ENCODE measurements around the gene PAPSS1.

PAPSS1 gene

GRCh38 chr4:107648178-107648991, 71.6 kb downstream of the PAPSS1 start:
- Histone ChIP-seq H3K36me3 (peaks cover 33% of the 10 kb centered on the region), H3K4me1 (ENCODE audit: control insufficient read depth in 1 of 2, insufficient read depth in 1 of 2, low read depth in 1 of 2, low read length in 1 of 2) (peaks cover 12 to 18% of the 10 kb centered on the region in 2 experiments), H3K9me3 (no peaks in the 10 kb centered on the region), H3K4me3 (ENCODE audit: low read depth in 1 of 2, low read length in 1 of 2) (no peak overlapping the region), H3K27ac (peak overlapping the region; percentile 6), H3K27me3 (no peaks in the 10 kb centered on the region)
- no peak for TF ChIP-seq CTCF (IDR thresholded peaks at IDR 0.05)

- Histone ChIP-seq H3K27ac (peak overlapping the region; percentile 6), H3K9me3 (no peaks in the 10 kb centered on the region), H3K4me1 (ENCODE audit: control insufficient read depth in 1 of 2, insufficient read depth in 1 of 2, low read depth in 1 of 2, low read length in 1 of 2) (peaks cover 18 to 24% of the 10 kb centered on the region in 2 experiments), H3K27me3 (no peaks in the 10 kb centered on the region), H3K4me3 (ENCODE audit: low read depth in 1 of 2, low read length in 1 of 2) (no peak overlapping the region), H3K36me3 (peaks cover 25% of the 10 kb centered on the region)
- no peak for TF ChIP-seq CTCF (IDR thresholded peaks at IDR 0.05)
Measured at GRCh38 chr4:107647591-107647990, 72.4 kb downstream of the PAPSS1 start.

GRCh38 chr4:107645604-107646003, 74.4 kb downstream of the PAPSS1 start:
- Histone ChIP-seq H3K27ac (no peak overlapping the region), H3K4me1 (ENCODE audit: control insufficient read depth in 1 of 2, insufficient read depth in 1 of 2, low read depth in 1 of 2, low read length in 1 of 2) (peaks cover 18 to 25% of the 10 kb centered on the region in 2 experiments), H3K27me3 (no peaks in the 10 kb centered on the region), H3K36me3 (peaks cover 12% of the 10 kb centered on the region), H3K4me3 (ENCODE audit: low read depth in 1 of 2, low read length in 1 of 2) (no peak overlapping the region), H3K9me3 (no peaks in the 10 kb centered on the region)
- no peak for TF ChIP-seq CTCF (IDR thresholded peaks at IDR 0.05)

- H3K4me3 ChIP-seq (ENCODE audit: low read depth in 1 of 2, low read length in 1 of 2) = no peak overlapping the region
- no peaks in the 10 kb centered on the region for H3K9me3 ChIP-seq
- peaks cover 12% of the 10 kb centered on the region for H3K36me3 ChIP-seq
- peaks cover 9 to 12% of the 10 kb centered on the region in 2 experiments for H3K4me1 ChIP-seq (ENCODE audit: control insufficient read depth in 1 of 2, insufficient read depth in 1 of 2, low read depth in 1 of 2, low read length in 1 of 2)
- H3K27me3 ChIP-seq = no peaks in the 10 kb centered on the region
- H3K27ac ChIP-seq = no peak overlapping the region
- TF ChIP-seq CTCF (IDR thresholded peaks at IDR 0.05) = no peak
Measured at GRCh38 chr4:107643021-107643420, 77.0 kb downstream of the PAPSS1 start.

- no peaks in the 10 kb centered on the region for H3K27me3 ChIP-seq
- no peak overlapping the region for H3K27ac ChIP-seq
- TF ChIP-seq CTCF (IDR thresholded peaks at IDR 0.05) = no peak
Measured at GRCh38 chr4:107640878-107641277, 79.2 kb downstream of the PAPSS1 start.

More at GRCh38 chr4:107640878-107641277, 79.2 kb downstream of the PAPSS1 start:
- H3K36me3 ChIP-seq = peaks cover 12% of the 10 kb centered on the region
- H3K4me1 ChIP-seq (ENCODE audit: control insufficient read depth in 1 of 2, insufficient read depth in 1 of 2, low read depth in 1 of 2, low read length in 1 of 2) = peaks cover 7% of the 10 kb centered on the region in 2 experiments
- no peak overlapping the region for H3K4me3 ChIP-seq (ENCODE audit: low read depth in 1 of 2, low read length in 1 of 2)
- no peaks in the 10 kb centered on the region for H3K9me3 ChIP-seq

All from neutrophil (primary cell).